HG02678 (cell line): ENCODE results near the gene QPCT.
A peak's percentile ranks its signal among the peaks of the same experiment; 100 is the strongest.
"Not testable (repeated sequence)": the region's sequence is repeated elsewhere in the genome, so short reads cannot be mapped to it uniquely, and the experiment has no call there.

Source experiments
- ATAC-seq: cut with Tn5 transposase; IDR thresholded peaks from one replicate; pipeline ENCODE4 v1.9.1; 2021; ENCODE audit warnings: mild to moderate bottlenecking, moderate library complexity; ENCODE audit not compliant: unreplicated experiment

The QPCT gene

GRCh38 chr2:37357530-37357929 lies 13.1 kb downstream of the QPCT start:
- ATAC-seq = no peak

GRCh38 chr2:37358466-37358865 lies 14.0 kb downstream of the QPCT start:
- ATAC-seq = no peak

GRCh38 chr2:37361216-37361815 lies 16.9 kb downstream of the QPCT start:
- no peak for ATAC-seq

- no peak for ATAC-seq
Measured at GRCh38 chr2:37361994-37362698, 17.7 kb downstream of the QPCT start.

GRCh38 chr2:37364351-37364750 lies 19.9 kb downstream of the QPCT start:
- ATAC-seq = no peak

- ATAC-seq = peak; percentile 60
Measured at GRCh38 chr2:37365669-37366068, 21.2 kb downstream of the QPCT start.

GRCh38 chr2:37366773-37367172 lies 22.3 kb downstream of the QPCT start:
- no peak for ATAC-seq

- no peak for ATAC-seq
Measured at GRCh38 chr2:37367310-37367709, 22.9 kb downstream of the QPCT start.

- ATAC-seq = no peak
Measured at GRCh38 chr2:37367984-37368383, 23.6 kb downstream of the QPCT start.

- no peak for ATAC-seq
Measured at GRCh38 chr2:37370666-37371065, 26.2 kb downstream of the QPCT start.

- no peak for ATAC-seq
Measured at GRCh38 chr2:37372000-37372399, 27.6 kb downstream of the QPCT start.

- ATAC-seq = peak; percentile 19
Measured at GRCh38 chr2:37375741-37376288, 31.4 kb downstream of the QPCT start.

- peak; percentile 84 for ATAC-seq
Measured at GRCh38 chr2:37376421-37377186, 32.2 kb downstream of the QPCT start.

- ATAC-seq = no peak
Measured at GRCh38 chr2:37377187-37377532, 32.7 kb downstream of the QPCT start.

- ATAC-seq = no peak
Measured at GRCh38 chr2:37378411-37378810, 34.0 kb downstream of the QPCT start.

GRCh38 chr2:37379881-37380296 lies 35.5 kb downstream of the QPCT start:
- ATAC-seq = no peak

- not testable (repeated sequence) for ATAC-seq
Measured at GRCh38 chr2:37380787-37381186, 36.4 kb downstream of the QPCT start.

GRCh38 chr2:37384261-37384660 lies 39.8 kb downstream of the QPCT start:
- not testable (repeated sequence) for ATAC-seq

- no peak for ATAC-seq
Measured at GRCh38 chr2:37387148-37387835, 42.9 kb downstream of the QPCT start.

GRCh38 chr2:37388074-37388473 lies 43.6 kb downstream of the QPCT start:
- ATAC-seq = no peak

GRCh38 chr2:37389395-37389794 lies 45.0 kb downstream of the QPCT start:
- no peak for ATAC-seq
